ENCODE results near the gene YWHAH. TPM values are rescaled to one million over a fixed set of nuclear protein-coding genes. Genes with fewer than 3 reads are reported as not detected.

YWHAH gene
- total and polyA plus RNA-seq, 2 of the 8 experiments (the other 6 are each of a cell fraction or from before 2014, with no cell fraction given): 146 to 247 TPM

DNA sequence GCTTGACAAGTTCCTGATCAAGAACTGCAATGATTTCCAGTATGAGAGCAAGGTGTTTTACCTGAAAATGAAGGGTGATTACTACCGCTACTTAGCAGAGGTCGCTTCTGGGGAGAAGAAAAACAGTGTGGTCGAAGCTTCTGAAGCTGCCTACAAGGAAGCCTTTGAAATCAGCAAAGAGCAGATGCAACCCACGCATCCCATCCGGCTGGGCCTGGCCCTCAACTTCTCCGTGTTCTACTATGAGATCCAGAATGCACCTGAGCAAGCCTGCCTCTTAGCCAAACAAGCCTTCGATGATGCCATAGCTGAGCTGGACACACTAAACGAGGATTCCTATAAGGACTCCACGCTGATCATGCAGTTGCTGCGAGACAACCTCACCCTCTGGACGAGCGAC is 12.0 kb downstream of the YWHAH start (continued):
- no peak for TF ChIP-seq TBP (IDR thresholded peaks at IDR 0.05; ENCODE audit: low read depth, low read length)
- TF ChIP-seq TCF12 (IDR thresholded peaks at IDR 0.05; ENCODE audit: low read depth, low read length): no peak
- TF ChIP-seq RXRA (IDR thresholded peaks at IDR 0.05; ENCODE audit: insufficient read depth, low read depth, low read length): no peak
- no peak for TF ChIP-seq BCL11A (IDR thresholded peaks at IDR 0.05; ENCODE audit: low read depth in 2 of 2, low read length in 2 of 2)
- no peak for TF ChIP-seq SUZ12 (IDR thresholded peaks at IDR 0.05; ENCODE audit: low read length)

Data from H1 (cell line).